Left forelimb (tissue), 1 donor: ENCODE measurements around the gene SMAD2.
"Not testable (repeated sequence)": the region's sequence is repeated elsewhere in the genome, so short reads cannot be mapped to it uniquely, and the experiment has no call there.

Experiments
- DNase-seq: peaks from one replicate; pipeline ENCODE4 v3.0.0-alpha.2; 2018; ENCODE audit warnings: low spot score

SMAD2 gene

GRCh38 chr18:47930199-47930930 lies at the start of gene SMAD2:
Gene SMAD2, minus strand, starts transcription at chr18:47930659. Its CDS starts 33,903 bp downstream, at chr18:47896756.
- DNase-seq = peak; percentile 87

- DNase-seq = no peak
Observed at GRCh38 chr18:47979611-47980200, 49.2 kb upstream of the SMAD2 start.

GRCh38 chr18:47978603-47979002 lies 48.1 kb upstream of the SMAD2 start:
- DNase-seq = no peak

- DNase-seq = no peak
Observed at GRCh38 chr18:47978141-47978540, 47.7 kb upstream of the SMAD2 start.

GRCh38 chr18:47975701-47976100 lies 45.2 kb upstream of the SMAD2 start:
- DNase-seq = no peak

- DNase-seq = no peak
Observed at GRCh38 chr18:47975105-47975504, 44.6 kb upstream of the SMAD2 start.

GRCh38 chr18:47970664-47971531 lies 40.4 kb upstream of the SMAD2 start:
- DNase-seq = no peak

- no peak for DNase-seq
Observed at GRCh38 chr18:47969816-47970215, 39.4 kb upstream of the SMAD2 start.

GRCh38 chr18:47968721-47969120 lies 38.3 kb upstream of the SMAD2 start:
- DNase-seq = no peak

GRCh38 chr18:47968006-47968676 lies 37.7 kb upstream of the SMAD2 start:
- no peak for DNase-seq

GRCh38 chr18:47964053-47964452 lies 33.6 kb upstream of the SMAD2 start:
- no peak for DNase-seq

GRCh38 chr18:47961003-47961402 lies 30.5 kb upstream of the SMAD2 start:
- not testable (repeated sequence) for DNase-seq

- no peak for DNase-seq
Observed at GRCh38 chr18:47953471-47953931, 23.0 kb upstream of the SMAD2 start.

- no peak for DNase-seq
Observed at GRCh38 chr18:47950511-47950910, 20.1 kb upstream of the SMAD2 start.

- no peak for DNase-seq
Observed at GRCh38 chr18:47949202-47949601, 18.7 kb upstream of the SMAD2 start.

- DNase-seq = no peak
Observed at GRCh38 chr18:47946889-47947288, 16.4 kb upstream of the SMAD2 start.

- no peak for DNase-seq
Observed at GRCh38 chr18:47944972-47945852, 14.8 kb upstream of the SMAD2 start.

- DNase-seq = no peak
Observed at GRCh38 chr18:47936952-47937351, 6.5 kb upstream of the SMAD2 start.

GRCh38 chr18:47935321-47936055 lies 5.0 kb upstream of the SMAD2 start:
- DNase-seq = no peak

- DNase-seq = no peak
Observed at GRCh38 chr18:47932603-47933002, 2.1 kb upstream of the SMAD2 start.
